NK-92 (cell line): ENCODE measurements around the gene FTO.

Experiments used
- DNase-seq: peaks from one replicate; lab custom pipeline; 2025; ENCODE audit not compliant: unreplicated experiment; lab: John Stamatoyannopoulos, UW

The FTO gene

DNA sequence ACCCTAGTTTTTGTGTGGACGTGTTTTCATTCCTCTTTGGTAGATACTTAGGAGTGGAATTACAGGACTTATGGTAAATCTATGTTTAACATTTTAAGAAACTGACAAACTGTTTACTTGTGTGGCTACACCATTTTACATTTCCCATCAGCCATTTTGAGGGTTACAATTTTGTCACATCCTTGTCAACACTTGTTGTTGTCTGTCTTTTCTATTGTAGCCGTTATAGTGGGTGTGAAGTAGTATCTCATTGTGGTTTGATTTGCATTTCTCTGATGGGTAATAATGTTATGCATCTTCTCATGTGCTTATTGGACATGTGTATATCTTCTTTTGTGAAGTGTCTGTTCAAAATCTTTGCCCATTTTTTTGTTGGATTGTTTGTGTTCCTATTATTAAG is 4.5 kb downstream of the FTO start:
- no peak for DNase-seq

GRCh38 chr16:53711390-53711789 is 7.4 kb downstream of the FTO start:
- no peak for DNase-seq

GRCh38 chr16:53712065-53712464 is 8.1 kb downstream of the FTO start:
- DNase-seq: no peak

DNA sequence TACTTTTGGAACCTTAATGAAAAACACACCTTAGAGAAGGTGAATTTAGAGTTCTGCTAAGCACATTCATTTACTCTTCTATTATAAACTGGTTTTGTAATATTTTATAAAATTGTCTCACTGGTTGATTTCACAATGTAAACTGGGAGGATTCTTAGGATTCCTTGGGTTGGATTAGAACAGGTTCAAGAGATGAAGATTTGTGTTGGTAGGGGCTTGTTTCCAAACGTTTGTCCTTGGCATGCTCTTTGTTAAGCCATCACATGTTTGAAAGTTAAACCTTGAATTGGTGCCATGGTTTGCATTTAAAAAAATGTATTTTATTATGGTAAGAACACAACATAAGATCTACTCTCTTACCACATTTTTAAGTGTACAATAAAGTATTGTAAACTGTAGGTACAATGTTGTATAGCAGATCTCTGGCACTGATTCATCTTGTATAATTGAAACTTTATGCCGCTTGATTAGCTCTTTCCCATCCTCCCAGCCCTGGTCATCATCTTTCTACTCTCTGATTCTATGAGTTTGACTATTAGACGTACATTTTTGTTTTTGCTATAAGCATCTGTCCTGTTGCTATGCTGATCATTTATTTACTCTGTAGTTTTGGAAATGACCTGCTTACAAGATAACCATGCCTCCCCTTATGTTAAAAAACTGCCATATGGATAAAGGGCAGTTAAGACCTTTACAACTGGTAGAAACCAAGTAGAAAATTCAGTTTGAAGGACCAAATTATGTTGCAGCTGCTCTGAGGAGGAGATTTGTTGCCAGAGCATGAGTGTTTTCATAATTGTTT is 9.6 kb downstream of the FTO start:
- DNase-seq: no peak

- no peak for DNase-seq
These were observed 10.5 kb downstream of the FTO start for GRCh38 chr16:53714205-53715022.

- no peak for DNase-seq
These were observed 11.0 kb downstream of the FTO start for GRCh38 chr16:53715023-53715384.

DNA sequence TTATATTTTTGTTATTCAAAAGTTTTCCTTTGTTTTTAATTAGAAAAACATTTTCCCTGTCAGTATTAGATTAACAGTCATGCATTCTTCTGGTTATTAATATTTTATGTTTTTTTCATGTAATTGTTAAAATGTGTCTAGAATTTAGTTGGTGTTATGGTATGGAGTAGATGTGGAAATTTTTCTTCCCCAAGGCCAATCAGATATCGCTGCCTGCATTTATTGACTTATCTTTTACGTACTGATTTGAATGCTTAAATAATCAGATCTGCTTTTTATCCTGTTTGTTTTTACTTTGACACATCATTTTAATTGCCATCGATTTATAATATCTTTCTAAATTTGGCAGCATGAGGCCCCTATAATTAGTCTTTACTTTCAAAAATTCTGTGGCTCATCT is 13.6 kb downstream of the FTO start:
- no peak for DNase-seq

GRCh38 chr16:53721017-53721416 is 17.1 kb downstream of the FTO start:
- DNase-seq: no peak

DNA sequence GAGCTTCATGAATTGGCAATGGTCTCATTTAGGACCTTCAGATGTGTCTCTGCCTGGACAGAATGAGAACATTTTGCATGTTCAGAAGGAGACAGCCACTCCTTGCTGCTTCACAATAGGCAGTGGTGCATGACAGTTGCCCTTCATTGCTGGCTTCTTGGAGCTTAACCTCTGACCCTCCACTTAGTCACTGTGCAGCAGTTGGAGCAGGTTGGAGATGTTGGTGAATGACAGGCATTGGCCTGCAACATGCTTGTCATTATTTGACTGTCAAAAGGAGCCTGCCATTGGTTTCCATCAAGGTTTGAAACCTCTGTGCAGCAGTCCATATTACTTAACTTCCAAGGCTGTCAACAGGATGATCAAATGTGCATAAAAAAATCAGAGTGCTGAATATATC is 22.7 kb downstream of the FTO start:
- DNase-seq: no peak

GRCh38 chr16:53730693-53731092 is 26.7 kb downstream of the FTO start:
- DNase-seq: no peak

- DNase-seq: no peak
These were observed 28.5 kb downstream of the FTO start for GRCh38 chr16:53732296-53732929.

- no peak for DNase-seq
These were observed 31.0 kb downstream of the FTO start for GRCh38 chr16:53734908-53735307.

DNA sequence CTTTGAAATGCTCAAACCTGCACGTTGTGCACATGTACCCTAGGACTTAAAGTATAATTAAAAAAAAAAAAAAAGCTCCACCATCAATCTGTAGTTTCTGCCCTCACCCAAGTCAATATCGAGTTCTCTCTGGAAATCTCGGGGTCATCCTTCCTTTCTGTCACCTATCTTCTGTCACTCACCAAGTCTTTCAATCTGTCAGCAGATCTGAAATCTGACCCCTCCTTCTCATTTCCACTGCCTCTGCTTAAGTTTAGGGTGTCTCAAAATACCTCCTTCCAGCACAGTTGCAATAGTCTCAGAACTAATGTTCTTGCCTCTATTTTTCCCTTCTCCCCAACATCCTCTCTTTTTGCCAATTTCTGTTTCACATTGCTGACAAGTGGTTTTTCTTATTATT is 32.3 kb downstream of the FTO start:
- no peak for DNase-seq

DNA sequence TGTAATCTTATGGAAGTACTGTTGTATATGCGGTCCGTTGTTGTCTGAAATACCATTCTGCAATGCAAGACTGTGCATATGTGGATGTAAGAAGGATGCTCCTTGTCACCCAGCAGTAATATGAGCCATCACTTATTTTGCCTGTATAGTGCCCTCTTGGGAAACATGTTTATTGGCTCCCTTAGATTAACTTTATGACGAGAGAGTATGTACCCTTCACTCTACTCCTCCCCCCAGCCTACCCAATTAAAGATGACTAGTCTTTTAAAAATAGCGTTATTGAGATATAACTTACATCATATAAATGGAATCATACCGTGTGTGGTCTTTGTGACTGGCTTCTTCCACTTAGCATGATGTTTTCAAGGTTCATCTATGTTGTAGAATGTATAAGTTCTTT is 33.6 kb downstream of the FTO start:
- no peak for DNase-seq

DNA sequence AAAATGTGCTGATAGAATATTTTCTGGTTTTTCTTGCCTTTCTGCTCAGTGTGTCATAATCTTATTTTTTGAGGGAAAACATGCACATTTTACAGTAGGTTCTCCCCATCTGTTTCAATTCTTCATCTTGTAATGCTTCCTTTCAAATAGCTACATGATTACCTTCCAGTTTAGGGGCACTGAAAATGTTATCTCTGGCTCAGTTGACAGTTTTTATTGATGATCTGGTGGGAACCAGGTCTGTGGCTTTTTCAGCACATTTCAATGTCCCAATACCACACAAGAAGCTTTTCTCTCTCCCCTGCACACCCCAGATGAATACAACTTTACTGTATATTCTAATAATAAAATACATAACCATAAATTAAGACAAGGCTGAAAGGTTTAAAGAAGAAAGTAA is 36.5 kb downstream of the FTO start:
- DNase-seq: no peak

DNA sequence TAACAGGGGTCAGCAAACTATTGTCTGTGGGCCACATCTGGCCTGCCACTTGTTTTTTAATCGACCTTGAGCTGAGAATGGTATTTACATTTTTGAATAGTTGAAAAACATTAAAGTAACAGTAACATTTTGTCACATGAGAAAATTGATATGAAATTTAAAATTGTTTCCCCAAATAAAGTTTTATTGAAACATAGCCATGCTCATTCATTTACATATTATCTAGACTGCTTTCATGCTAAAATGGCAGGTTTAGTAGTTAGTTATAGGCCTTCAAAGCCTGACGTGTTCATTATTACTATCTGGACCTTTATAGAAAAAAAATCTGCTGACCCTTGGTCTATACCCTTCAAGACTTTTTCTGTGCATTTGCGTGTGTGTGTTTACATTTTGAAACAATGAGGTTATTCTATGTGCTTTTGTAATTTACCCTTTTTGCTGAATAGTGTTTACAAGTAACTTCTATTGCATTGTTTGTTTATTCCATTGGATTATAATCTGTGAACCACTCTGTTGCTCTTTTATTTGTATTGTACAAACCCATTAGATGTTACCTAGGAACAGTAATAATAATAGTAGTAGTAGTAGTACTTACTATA is 37.1 kb downstream of the FTO start:
- DNase-seq: no peak

DNA sequence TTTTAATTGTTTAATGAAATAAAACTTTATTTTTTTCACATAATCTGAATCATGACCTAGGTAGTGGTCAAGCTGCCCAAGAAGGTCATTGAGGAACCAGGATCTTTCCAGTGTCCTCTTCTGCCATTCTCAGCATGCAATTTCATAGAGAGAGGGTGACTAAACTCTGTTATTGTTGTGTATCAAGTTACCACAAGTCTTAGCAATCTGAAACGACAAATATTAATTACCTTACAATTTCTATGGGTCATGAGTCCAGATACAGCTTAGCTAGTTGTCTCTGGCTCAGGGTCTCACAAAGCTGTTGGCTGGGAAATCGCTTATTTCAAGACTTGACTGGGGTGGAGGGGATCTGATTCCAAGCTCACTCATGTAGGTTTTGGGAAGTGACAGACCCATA is 37.6 kb downstream of the FTO start:
- no peak for DNase-seq

DNA sequence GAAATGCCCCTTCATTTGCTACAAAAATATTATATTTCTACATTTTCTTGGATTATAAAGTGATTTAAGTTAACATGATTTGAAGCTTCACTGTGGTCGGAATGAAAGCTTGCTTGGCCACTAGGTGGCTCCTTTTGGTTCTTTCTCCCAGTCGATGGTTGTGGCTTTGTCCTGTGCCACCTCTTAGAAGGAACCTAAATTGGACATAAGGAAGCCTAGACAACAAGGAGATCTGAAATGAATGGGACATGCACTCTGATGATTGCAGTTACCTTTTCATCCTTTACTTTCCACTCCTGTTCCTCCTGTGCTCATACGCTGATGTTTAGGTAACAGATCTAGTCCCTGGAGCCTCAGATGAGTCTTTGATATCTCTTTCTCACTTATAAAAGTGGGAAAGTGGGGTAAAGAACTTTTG is 39.2 kb downstream of the FTO start:
- no peak for DNase-seq

DNA sequence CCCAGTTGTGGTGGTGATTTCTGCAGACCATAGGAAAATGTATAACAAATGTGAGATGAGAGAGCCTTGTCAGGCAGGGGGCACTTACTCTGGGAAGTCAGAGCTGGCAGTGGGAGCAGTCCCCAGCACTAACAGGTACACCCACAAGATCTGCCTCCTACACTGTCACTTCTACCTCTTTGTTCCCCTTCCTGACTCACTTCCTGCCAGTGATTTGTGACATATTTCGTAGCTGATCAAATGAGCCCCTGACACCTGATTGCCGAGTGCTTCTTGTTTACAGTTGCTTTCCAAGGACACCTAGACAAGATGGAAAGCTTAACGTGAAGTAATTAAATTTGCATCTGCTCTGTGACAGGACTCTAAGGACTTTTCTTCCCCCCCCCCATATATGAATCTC is 40.5 kb downstream of the FTO start:
- no peak for DNase-seq

DNA sequence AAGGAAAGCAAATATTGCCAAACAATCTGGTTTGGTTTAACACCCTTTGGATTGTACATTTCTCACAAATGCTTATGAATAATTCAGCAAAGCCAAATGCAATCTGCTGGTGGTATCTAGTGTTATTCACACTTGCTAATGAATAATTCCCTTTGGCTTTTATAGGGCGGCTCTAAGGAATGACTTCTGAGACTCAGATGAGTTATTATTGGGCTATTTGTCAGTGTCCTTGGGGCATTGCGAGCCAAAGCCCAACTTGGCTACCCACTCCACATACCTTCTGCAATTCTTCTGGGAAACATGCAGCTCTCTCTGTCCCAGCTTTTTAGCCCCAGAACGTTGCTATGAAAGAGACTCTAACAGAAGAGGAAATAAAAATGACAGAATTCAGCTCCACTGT is 41.1 kb downstream of the FTO start:
- no peak for DNase-seq

GRCh38 chr16:53745753-53746266 is 41.9 kb downstream of the FTO start:
- DNase-seq: no peak
